ENCODE measurements around the gene MYL5. TPM values are rescaled to one million over a fixed set of nuclear protein-coding genes. Genes with fewer than 3 reads are reported as not detected.
"Not testable (repeated sequence)": the region's sequence is repeated elsewhere in the genome, so short reads cannot be mapped to it uniquely, and the experiment has no call there.

The MYL5 gene
- total and polyA plus RNA-seq, 4 experiments from 2014 or later, result 2.1 to 15.4 (median 7.7) TPM

DNA sequence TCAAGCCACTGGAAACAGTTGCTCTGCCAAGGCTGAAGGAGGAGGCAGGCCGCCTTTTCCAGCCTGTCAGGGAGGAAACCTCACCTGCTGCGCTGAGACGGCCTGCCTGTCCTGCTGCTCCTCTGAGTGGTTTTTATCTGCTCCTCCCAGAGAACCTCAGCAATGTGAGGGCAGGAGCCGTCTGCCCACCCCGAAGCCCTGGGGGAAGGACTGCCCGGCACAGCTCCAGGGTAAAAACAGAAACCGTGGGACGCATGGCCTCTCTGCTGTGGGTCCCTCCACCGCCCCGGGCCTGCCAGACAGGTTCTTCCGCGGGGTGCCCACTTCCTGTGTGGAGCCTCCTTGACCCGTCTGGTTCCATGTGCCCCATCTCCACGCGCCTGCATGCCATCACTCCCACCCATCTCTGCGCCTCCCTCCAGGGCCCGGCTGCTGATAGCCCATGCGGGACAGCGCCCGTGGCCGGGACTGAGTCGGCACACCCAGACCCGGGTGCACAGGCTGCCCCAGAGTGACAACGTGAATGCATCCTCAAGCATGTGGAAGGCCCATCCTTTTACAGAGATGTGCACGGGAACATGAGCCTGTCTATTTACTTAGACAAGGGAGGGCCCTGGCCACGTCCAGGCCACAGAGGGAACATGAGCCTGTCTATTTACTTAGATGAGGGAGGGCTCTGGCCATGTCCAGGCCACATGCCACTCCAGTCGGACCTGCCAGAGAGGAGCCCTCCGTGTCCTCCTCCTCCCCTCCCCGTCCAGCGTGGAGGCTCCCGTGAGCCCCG lies 18.6 kb downstream of the MYL5 start:
- no peaks in the 10 kb centered on the region for H3K9me3 ChIP-seq (ENCODE audit: control insufficient read depth in 1 of 2, low read length in 2 of 2)
- Mint-ChIP-seq H3K27me3 (peaks cover 3 to 7% of the 10 kb centered on the region in 2 donors), H3K36me3 (no peaks in the 10 kb centered on the region), H3K4me1 (peaks cover 0 to 1% (median 0%) of the 10 kb centered on the region in 4 donors), H3K9me3 (no peaks in the 10 kb centered on the region), H3K4me3 (no peak overlapping the region), H3K27ac (no peak overlapping the region)
- no peak overlapping the region for H3K27ac ChIP-seq (ENCODE audit: low read depth, low read length)
- no peaks in the 10 kb centered on the region for H3K36me3 ChIP-seq (ENCODE audit: insufficient read depth, low read length)
- no peak for DNase-seq
- CTCF ChIA-PET (ENCODE audit: partially characterized antibody), result no interaction called here
- H3K4me1 ChIP-seq (ENCODE audit: insufficient read depth, low read length), result peaks cover 6% of the 10 kb centered on the region
- POLR2A ChIA-PET (ENCODE audit: partially characterized antibody), result no interaction called here
- no peak overlapping the region for H3K4me3 ChIP-seq (ENCODE audit: low read length in 2 of 2)
- intact Hi-C loops (cut with micrococcal nuclease), result no loop called here
- H3K27me3 ChIP-seq (ENCODE audit: insufficient read depth, low read length), result no peaks in the 10 kb centered on the region

DNA sequence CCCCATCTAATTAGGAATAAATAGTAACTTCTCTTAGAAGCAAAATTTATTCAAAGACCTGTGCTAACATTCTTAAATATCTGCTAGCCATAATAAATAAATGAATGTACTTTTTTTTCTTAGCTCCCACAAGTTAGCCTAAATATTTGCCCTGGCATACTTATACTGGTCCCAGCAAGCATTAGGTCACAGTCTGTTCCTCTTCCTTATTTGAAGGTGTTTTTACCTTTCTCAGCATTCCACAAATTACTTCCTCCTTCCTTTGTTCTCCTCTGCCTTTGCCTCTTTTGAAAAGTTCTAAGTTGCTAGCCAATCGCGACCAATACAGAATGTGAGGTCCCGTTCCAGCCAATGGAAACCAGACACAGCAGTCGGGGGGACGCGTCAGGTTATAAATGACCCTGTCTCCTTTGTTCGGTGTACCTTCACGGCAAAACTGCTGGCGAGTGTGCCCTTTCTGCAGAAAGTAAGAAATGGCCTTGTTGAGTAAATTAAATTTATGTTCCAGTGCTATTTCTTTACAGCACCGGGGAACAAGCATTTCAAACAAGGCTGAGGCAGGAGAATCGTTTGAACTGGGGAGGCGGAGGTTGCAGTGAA lies 20.1 kb downstream of the MYL5 start:
- H3K27me3 ChIP-seq (ENCODE audit: insufficient read depth, low read length); H3K4me1 ChIP-seq (ENCODE audit: insufficient read depth, low read length); H3K9me3 Mint-ChIP-seq; CTCF ChIA-PET (ENCODE audit: partially characterized antibody); H3K27ac ChIP-seq (ENCODE audit: low read depth, low read length); DNase-seq; H3K4me3 Mint-ChIP-seq; H3K9me3 ChIP-seq (ENCODE audit: control insufficient read depth in 1 of 2, low read length in 2 of 2); intact Hi-C loops (cut with micrococcal nuclease); H3K36me3 ChIP-seq (ENCODE audit: insufficient read depth, low read length); POLR2A ChIA-PET (ENCODE audit: partially characterized antibody); H3K4me1 Mint-ChIP-seq; H3K4me3 ChIP-seq (ENCODE audit: low read length in 2 of 2); H3K27me3 Mint-ChIP-seq; H3K36me3 Mint-ChIP-seq: not testable (repeated sequence)
- peak overlapping the region in 1 of 7 donors; percentile 14 for H3K27ac Mint-ChIP-seq

DNA sequence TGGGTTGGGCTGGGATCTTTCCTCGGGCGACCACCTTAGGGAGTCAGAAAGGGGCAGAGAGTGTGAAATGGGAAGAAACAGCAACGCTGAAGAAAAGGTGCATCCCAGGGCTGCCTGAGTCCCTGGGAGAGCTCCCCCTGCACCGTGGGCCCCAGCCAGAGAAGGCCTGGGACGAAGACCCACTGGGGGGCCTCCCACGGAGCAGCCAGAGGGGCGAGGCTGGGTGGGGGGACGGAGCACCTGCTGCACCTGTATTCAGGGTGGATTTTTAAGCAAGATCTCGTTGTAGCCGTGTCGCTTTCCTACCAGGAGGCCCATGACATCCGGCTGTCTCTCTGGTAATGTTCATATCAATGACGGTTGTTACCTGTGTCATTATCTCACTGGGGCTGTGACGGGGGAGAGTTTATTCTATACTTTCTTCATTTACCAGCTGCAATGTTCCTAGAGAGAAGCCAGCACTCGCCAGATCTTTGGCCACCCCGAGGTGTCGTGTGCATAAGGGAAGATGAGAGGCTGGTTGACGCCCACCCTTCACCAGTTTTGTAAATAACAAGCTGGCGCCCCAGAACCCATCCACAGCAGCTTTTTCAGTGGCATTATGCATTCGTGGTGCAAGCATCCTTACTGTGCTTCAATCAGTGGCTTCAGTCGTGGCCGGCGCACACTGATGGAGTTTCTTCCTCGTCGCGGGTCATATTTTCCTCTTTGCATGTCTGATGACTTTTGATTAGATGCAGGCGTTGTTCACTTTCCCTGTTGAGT lies 25.7 kb downstream of the MYL5 start:
- Mint-ChIP-seq H3K9me3 (no peaks in the 10 kb centered on the region), H3K27ac (peak overlapping the region in 3 of 7 donors; percentile 11 to 69 (median 39)), H3K4me1 (peaks cover 6 to 26% (median 10%) of the 10 kb centered on the region in 4 donors), H3K27me3 (peaks cover 0 to 3% of the 10 kb centered on the region in 2 donors), H3K36me3 (no peaks in the 10 kb centered on the region), H3K4me3 (peak overlapping the region in 2 of 8 donors; percentile 11 to 76)
- Histone ChIP-seq H3K9me3 (ENCODE audit: control insufficient read depth in 1 of 2, low read length in 2 of 2) (no peaks in the 10 kb centered on the region), H3K36me3 (ENCODE audit: insufficient read depth, low read length) (no peaks in the 10 kb centered on the region), H3K27ac (ENCODE audit: low read depth, low read length) (no peak overlapping the region), H3K4me3 (ENCODE audit: low read length in 2 of 2) (no peak overlapping the region), H3K4me1 (ENCODE audit: insufficient read depth, low read length) (peaks cover 10% of the 10 kb centered on the region), H3K27me3 (ENCODE audit: insufficient read depth, low read length) (no peaks in the 10 kb centered on the region)
- POLR2A ChIA-PET (ENCODE audit: partially characterized antibody), result interaction anchor here (1.0 to 1.5 kb wide), 3 partner anchors 24 to 82 kb away, joined by 3 to 4 read pairs (median 3); partner anchors contain the start of genes ATP5ME and MYL5
- CTCF ChIA-PET (ENCODE audit: partially characterized antibody), result no interaction called here
- intact Hi-C loops (cut with micrococcal nuclease), result no loop called here
- DNase-seq, result no peak

- intact Hi-C loops (cut with micrococcal nuclease), result no loop called here
- H3K4me3 ChIP-seq (ENCODE audit: low read length in 2 of 2), result no peak overlapping the region
- H3K36me3 Mint-ChIP-seq, result no peaks in the 10 kb centered on the region
- H3K4me3 Mint-ChIP-seq, result no peak overlapping the region
- H3K27me3 ChIP-seq (ENCODE audit: insufficient read depth, low read length), result no peaks in the 10 kb centered on the region
- H3K27ac ChIP-seq (ENCODE audit: low read depth, low read length), result no peak overlapping the region
- peak overlapping the region in 2 of 7 donors; percentile 25 to 39 for H3K27ac Mint-ChIP-seq
- no peak for DNase-seq
- H3K9me3 ChIP-seq (ENCODE audit: control insufficient read depth in 1 of 2, low read length in 2 of 2), result no peaks in the 10 kb centered on the region
- no peaks in the 10 kb centered on the region for H3K27me3 Mint-ChIP-seq
- H3K36me3 ChIP-seq (ENCODE audit: insufficient read depth, low read length), result no peaks in the 10 kb centered on the region
- peaks cover 14% of the 10 kb centered on the region for H3K4me1 ChIP-seq (ENCODE audit: insufficient read depth, low read length)
- ChIA-PET CTCF (ENCODE audit: partially characterized antibody) (no interaction called here), POLR2A (ENCODE audit: partially characterized antibody) (interaction anchor here (1.0 kb wide), 1 partner anchor 82 kb away, joined by 3 read pairs; no protein-coding TSS in a partner anchor)
- peaks cover 8 to 26% (median 11%) of the 10 kb centered on the region in 4 donors for H3K4me1 Mint-ChIP-seq
- no peaks in the 10 kb centered on the region for H3K9me3 Mint-ChIP-seq
Observed at GRCh38 chr4:700587-701264, 26.4 kb downstream of the MYL5 start.

DNA sequence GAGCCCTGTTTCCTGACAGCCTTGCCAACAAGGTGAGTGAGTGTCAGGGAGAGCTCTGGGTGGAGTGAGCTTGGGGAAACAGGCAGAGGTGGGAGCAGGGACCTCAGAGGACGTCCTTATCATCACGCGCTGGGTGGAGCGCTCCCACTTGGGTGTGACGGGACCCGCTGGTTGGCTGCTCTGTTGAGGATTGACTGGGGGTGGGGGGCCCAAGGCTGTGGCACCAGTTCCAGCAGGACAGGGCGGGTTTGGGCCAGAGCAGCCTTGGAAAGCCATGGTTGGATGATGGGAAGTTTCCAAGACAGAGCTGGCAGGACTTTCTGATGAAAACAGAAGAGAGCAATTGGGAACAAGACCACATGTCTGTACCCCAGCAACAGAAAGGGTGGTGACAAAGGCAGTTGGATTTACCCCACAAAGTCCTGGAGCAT lies 28.3 kb downstream of the MYL5 start:
- H3K27me3 Mint-ChIP-seq, result no peaks in the 10 kb centered on the region
- H3K27ac ChIP-seq (ENCODE audit: low read depth, low read length), result no peak overlapping the region
- intact Hi-C loops (cut with micrococcal nuclease), result no loop called here
- H3K4me3 Mint-ChIP-seq, result peak overlapping the region in 2 of 8 donors; percentile 32 to 36
- H3K36me3 Mint-ChIP-seq, result no peaks in the 10 kb centered on the region
- H3K27ac Mint-ChIP-seq, result peak overlapping the region in 3 of 7 donors; percentile 30 to 74 (median 52)
- H3K9me3 ChIP-seq (ENCODE audit: control insufficient read depth in 1 of 2, low read length in 2 of 2), result no peaks in the 10 kb centered on the region
- no peak overlapping the region for H3K4me3 ChIP-seq (ENCODE audit: low read length in 2 of 2)
- H3K9me3 Mint-ChIP-seq, result no peaks in the 10 kb centered on the region
- ChIA-PET CTCF (ENCODE audit: partially characterized antibody) (no interaction called here), POLR2A (ENCODE audit: partially characterized antibody) (no interaction called here)
- peaks cover 24% of the 10 kb centered on the region for H3K4me1 ChIP-seq (ENCODE audit: insufficient read depth, low read length)
- H3K36me3 ChIP-seq (ENCODE audit: insufficient read depth, low read length), result no peaks in the 10 kb centered on the region
- H3K27me3 ChIP-seq (ENCODE audit: insufficient read depth, low read length), result no peaks in the 10 kb centered on the region
- no peak for DNase-seq
- peaks cover 8 to 26% (median 11%) of the 10 kb centered on the region in 4 donors for H3K4me1 Mint-ChIP-seq

GRCh38 chr4:703336-704197 lies 29.2 kb downstream of the MYL5 start:
- H3K4me1 ChIP-seq (ENCODE audit: insufficient read depth, low read length), result peaks cover 30% of the 10 kb centered on the region
- intact Hi-C loops (cut with micrococcal nuclease), result no loop called here
- CTCF ChIA-PET (ENCODE audit: partially characterized antibody), result interaction anchor here (0.6 kb wide), 1 partner anchor 88 kb away, joined by 5 read pairs; no protein-coding TSS in a partner anchor
- H3K27me3 ChIP-seq (ENCODE audit: insufficient read depth, low read length), result no peaks in the 10 kb centered on the region
- Mint-ChIP-seq H3K27me3 (no peaks in the 10 kb centered on the region), H3K36me3 (no peaks in the 10 kb centered on the region), H3K27ac (peak overlapping the region in 1 of 7 donors; percentile 51), H3K4me1 (peaks cover 8 to 28% (median 13%) of the 10 kb centered on the region in 4 donors), H3K9me3 (no peaks in the 10 kb centered on the region), H3K4me3 (no peak overlapping the region)
- H3K4me3 ChIP-seq (ENCODE audit: low read length in 2 of 2), result no peak overlapping the region
- H3K36me3 ChIP-seq (ENCODE audit: insufficient read depth, low read length), result no peaks in the 10 kb centered on the region
- H3K9me3 ChIP-seq (ENCODE audit: control insufficient read depth in 1 of 2, low read length in 2 of 2), result no peaks in the 10 kb centered on the region
- POLR2A ChIA-PET (ENCODE audit: partially characterized antibody), result no interaction called here
- no peak for DNase-seq
- no peak overlapping the region for H3K27ac ChIP-seq (ENCODE audit: low read depth, low read length)
